NCI-H748 (cell line): Measurements from ENCODE around the gene LRBA.
"Not testable (repeated sequence)": the region's sequence is repeated elsewhere in the genome, so short reads cannot be mapped to it uniquely, and the experiment has no call there.

Source experiments
- DNase-seq: peaks from one replicate; lab custom pipeline; 2025; ENCODE audit not compliant: unreplicated experiment; lab: John Stamatoyannopoulos, UW

The LRBA gene

GRCh38 chr4:150579551-150580234 is 435.4 kb downstream of the LRBA start:
- no peak for DNase-seq

GRCh38 chr4:150578745-150579501 is 436.2 kb downstream of the LRBA start:
- peak; percentile 12 for DNase-seq

GRCh38 chr4:150577796-150578195 is 437.3 kb downstream of the LRBA start:
- DNase-seq, result no peak

- no peak for DNase-seq
Observed at GRCh38 chr4:150574678-150575077, 440.4 kb downstream of the LRBA start.

- no peak for DNase-seq
Observed at GRCh38 chr4:150573534-150573933, 441.6 kb downstream of the LRBA start.

- DNase-seq, result no peak
Observed at GRCh38 chr4:150572704-150573504, 442.2 kb downstream of the LRBA start.

GRCh38 chr4:150570862-150571261 is 444.2 kb downstream of the LRBA start:
- no peak for DNase-seq

GRCh38 chr4:150569998-150570535 is 445.0 kb downstream of the LRBA start:
- DNase-seq, result no peak

- DNase-seq, result peak; percentile 23
Observed at GRCh38 chr4:150569384-150569987, 445.6 kb downstream of the LRBA start.

- no peak for DNase-seq
Observed at GRCh38 chr4:150567070-150567469, 448.0 kb downstream of the LRBA start.

- not testable (repeated sequence) for DNase-seq
Observed at GRCh38 chr4:150564967-150565366, 450.1 kb downstream of the LRBA start.

GRCh38 chr4:150562751-150563150 is 452.3 kb downstream of the LRBA start:
- no peak for DNase-seq

GRCh38 chr4:150562250-150562649 is 452.8 kb downstream of the LRBA start:
- no peak for DNase-seq

- no peak for DNase-seq
Observed at GRCh38 chr4:150561143-150561737, 453.8 kb downstream of the LRBA start.

- not testable (repeated sequence) for DNase-seq
Observed at GRCh38 chr4:150557811-150558210, 457.3 kb downstream of the LRBA start.

- no peak for DNase-seq
Observed at GRCh38 chr4:150547154-150547838, 467.8 kb downstream of the LRBA start.

GRCh38 chr4:150546286-150546685 is 468.8 kb downstream of the LRBA start:
- no peak for DNase-seq

- DNase-seq, result no peak
Observed at GRCh38 chr4:150543042-150543441, 472.0 kb downstream of the LRBA start.

- DNase-seq, result no peak
Observed at GRCh38 chr4:150541681-150542080, 473.4 kb downstream of the LRBA start.

GRCh38 chr4:150540959-150541360 is 474.1 kb downstream of the LRBA start:
- no peak for DNase-seq
